GM23338 (cell line): ENCODE data around the gene GALNT1.

Experiments
- CREB1 ChIP-seq: fragments of 250-450 bp; sonication (Bioruptor Pico); IDR thresholded peaks from 2 replicates; pipeline ENCODE4 v1.5.0; 2020; ENCODE audit warnings: low read depth, mild to moderate bottlenecking, moderate library complexity
- CTCF ChIP-seq, 2 experiments: fragments of 200-600 bp in 1 of 2; sonication (generic) in 1 of 2; conservative IDR thresholded peaks; 2 replicates each; pipeline versions ENCODE4 v1.5.1 to v1.6.1; 2016 to 2017; ENCODE audit warnings: antibody characterized with exemption in 2 of 2, low read depth in 2 of 2, mild to moderate bottlenecking in 2 of 2, moderate library complexity in 1 of 2
- EZH2 ChIP-seq: fragments of 200-600 bp; sonication (generic); IDR thresholded peaks from one replicate; pipeline ENCODE4 v1.8.0; 2017; ENCODE audit warnings: antibody characterized with exemption, mild to moderate bottlenecking, low read depth; ENCODE audit not compliant: unreplicated experiment
- EZH2phosphoT487 ChIP-seq: fragments of 200-600 bp; sonication (generic); IDR thresholded peaks from one replicate; pipeline ENCODE4 v1.8.1; 2018; ENCODE audit warnings: antibody characterized with exemption; ENCODE audit not compliant: unreplicated experiment
- POLR2AphosphoS5 ChIP-seq: IDR thresholded peaks from 2 replicates; pipeline ENCODE4 v1.6.1; 2016; ENCODE audit warnings: antibody characterized with exemption, low read depth
- REST ChIP-seq: IDR thresholded peaks from one replicate; pipeline ENCODE4 v1.6.1; 2018; ENCODE audit warnings: antibody characterized with exemption; ENCODE audit not compliant: unreplicated experiment
- STAT1 ChIP-seq: IDR thresholded peaks from one replicate; pipeline ENCODE4 v1.6.1; 2016; ENCODE audit warnings: antibody characterized with exemption; ENCODE audit not compliant: unreplicated experiment
- ZNF331 ChIP-seq: fragments of 250-450 bp; sonication (Bioruptor Pico); IDR thresholded peaks from 2 replicates; pipeline ENCODE4 v1.5.0; 2020; ENCODE audit warnings: low read depth, mild to moderate bottlenecking, moderate library complexity
- TF ChIP-seq, protein P1 (sequence below): IDR thresholded peaks from 2 replicates; pipeline ENCODE4 v1.6.1; 2016; ENCODE audit warnings: antibody characterized with exemption

GRCh38 chr18:35578936-35579335 lies 2.6 kb upstream of the GALNT1 start:
- TF ChIP-seq CTCF (conservative IDR thresholded peaks at IDR 0.05; ENCODE audit: low read depth in 2 of 2), result no peak
- TF ChIP-seq ZNF331 (CRISPR knock-in tag), result no peak
- no peak for TF ChIP-seq POLR2AphosphoS5
- TF ChIP-seq EZH2, result no peak
- no peak for TF ChIP-seq REST
- no peak for TF ChIP-seq EZH2phosphoT487
- TF ChIP-seq STAT1, result no peak
- TF ChIP-seq CREB1 (CRISPR knock-in tag), result no peak
- TF ChIP-seq, protein P1, sequence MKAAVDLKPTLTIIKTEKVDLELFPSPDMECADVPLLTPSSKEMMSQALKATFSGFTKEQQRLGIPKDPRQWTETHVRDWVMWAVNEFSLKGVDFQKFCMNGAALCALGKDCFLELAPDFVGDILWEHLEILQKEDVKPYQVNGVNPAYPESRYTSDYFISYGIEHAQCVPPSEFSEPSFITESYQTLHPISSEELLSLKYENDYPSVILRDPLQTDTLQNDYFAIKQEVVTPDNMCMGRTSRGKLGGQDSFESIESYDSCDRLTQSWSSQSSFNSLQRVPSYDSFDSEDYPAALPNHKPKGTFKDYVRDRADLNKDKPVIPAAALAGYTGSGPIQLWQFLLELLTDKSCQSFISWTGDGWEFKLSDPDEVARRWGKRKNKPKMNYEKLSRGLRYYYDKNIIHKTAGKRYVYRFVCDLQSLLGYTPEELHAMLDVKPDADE, result no peak
